Stimulated activated naive B cell treated with anti-CD40 and anti-IgM and Interleukin-4, amounts not matched to agents 10 μg/mL and 1 μg/mL and 100 μg/mL, for 72 hours (primary cell): Measurements from ENCODE around the gene IRX5.

Source experiments
- ATAC-seq, 2 donors: fragments of 150-1000 bp; cut with Tn5 transposase; replicated peaks; 2 replicates each; pipeline ENCODE4 v1.10.0; 2021; ENCODE audit warnings: moderate library complexity in 1 of 2
- DNase-seq: peaks from one replicate; pipeline ENCODE4 v3.0.0; 2021
- H3K27ac Mint-ChIP-seq: one replicate; pipeline ENCODE4 v1.8.0; 2022; ENCODE audit warnings: mild to moderate bottlenecking, mixed read lengths
- H3K27me3 Mint-ChIP-seq, 2 donors: one replicate each; pipeline ENCODE4 v1.8.0; 2022; ENCODE audit warnings: mixed read lengths in 2 of 2
- H3K36me3 Mint-ChIP-seq, 2 donors: one replicate each; pipeline ENCODE4 v1.8.0; 2022; ENCODE audit warnings: mixed read lengths in 2 of 2, mild to moderate bottlenecking in 1 of 2
- H3K4me1 Mint-ChIP-seq, 2 donors: one replicate each; pipeline ENCODE4 v1.8.0; 2022; ENCODE audit warnings: mixed read lengths in 2 of 2, mild to moderate bottlenecking in 1 of 2
- H3K4me3 Mint-ChIP-seq, 2 donors: one replicate each; pipeline ENCODE4 v1.8.0; 2022; ENCODE audit warnings: mild to moderate bottlenecking in 2 of 2, mixed read lengths in 2 of 2, moderate library complexity in 1 of 2
- H3K9me3 Mint-ChIP-seq, 2 donors: one replicate each; pipeline ENCODE4 v1.8.0; 2022; ENCODE audit warnings: mixed read lengths in 2 of 2, mild to moderate bottlenecking in 1 of 2

IRX5 gene

GRCh38 chr16:54934481-54935265, 4.0 kb downstream of the IRX5 start:
- peaks cover 67 to 84% of the 10 kb centered on the region in 2 donors for H3K27me3 Mint-ChIP-seq
- peaks cover 4 to 5% of the 10 kb centered on the region in 2 donors for H3K9me3 Mint-ChIP-seq
- peaks cover 20 to 61% of the 10 kb centered on the region in 2 donors for H3K4me1 Mint-ChIP-seq
- H3K27ac Mint-ChIP-seq = peak overlapping the region; percentile 94
- no peak for ATAC-seq
- H3K4me3 Mint-ChIP-seq = peak overlapping the region; percentile 43 to 72
- H3K36me3 Mint-ChIP-seq = peaks cover 5 to 14% of the 10 kb centered on the region in 2 donors
- no peak for DNase-seq

DNA sequence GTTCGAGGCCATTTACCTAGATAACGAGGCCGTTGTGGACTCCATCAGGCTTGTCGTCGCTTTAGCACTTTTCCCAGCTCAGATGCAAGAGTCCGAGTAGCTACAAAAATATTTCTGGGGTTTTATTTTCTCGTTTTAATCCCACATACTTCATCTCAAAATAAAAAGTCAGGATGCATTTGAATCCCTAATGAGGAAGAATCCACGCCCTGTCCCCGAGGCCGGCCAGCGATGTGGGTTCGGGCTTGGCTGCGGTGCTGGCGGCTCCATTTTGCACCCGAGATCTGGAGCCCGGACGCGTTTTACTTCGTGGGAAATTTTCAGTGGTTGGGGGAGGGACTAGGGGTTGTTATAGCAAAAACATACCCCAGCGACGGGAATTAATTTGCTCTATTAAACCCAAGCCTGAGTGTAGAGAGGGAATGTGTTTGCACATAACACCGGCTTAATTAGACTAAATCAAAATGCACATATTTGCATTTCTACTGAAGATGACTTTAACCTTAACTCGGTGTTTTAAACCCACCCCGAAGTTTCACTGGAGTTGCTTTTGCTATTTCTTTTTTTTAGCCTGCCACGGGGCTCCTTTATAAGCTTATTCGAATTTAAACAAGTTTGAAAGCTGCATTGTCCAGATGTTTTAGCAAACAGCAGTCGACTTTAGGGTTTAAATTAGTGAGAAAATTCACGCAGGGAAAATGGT, 4.8 kb downstream of the IRX5 start:
- Mint-ChIP-seq H3K9me3 (peaks cover 4 to 5% of the 10 kb centered on the region in 2 donors), H3K27ac (no peak overlapping the region), H3K4me3 (no peak overlapping the region), H3K27me3 (peaks cover 69 to 85% of the 10 kb centered on the region in 2 donors), H3K4me1 (peaks cover 17 to 54% of the 10 kb centered on the region in 2 donors), H3K36me3 (peaks cover 5 to 12% of the 10 kb centered on the region in 2 donors)
- DNase-seq (no peak), ATAC-seq (no peak)

- Mint-ChIP-seq H3K9me3 (peaks cover 4 to 5% of the 10 kb centered on the region in 2 donors), H3K36me3 (peaks cover 6 to 11% of the 10 kb centered on the region in 2 donors), H3K27ac (peak overlapping the region; percentile 89), H3K27me3 (peaks cover 75 to 90% of the 10 kb centered on the region in 2 donors), H3K4me3 (peak overlapping the region; percentile 58 to 63), H3K4me1 (peaks cover 17 to 48% of the 10 kb centered on the region in 2 donors)
- ATAC-seq (peak in 1 of 2 donors; percentile 27), DNase-seq (no peak)
Measured at GRCh38 chr16:54936201-54936978, 5.7 kb downstream of the IRX5 start.

GRCh38 chr16:54936979-54937670, 6.5 kb downstream of the IRX5 start:
- DNase-seq (no peak), ATAC-seq (no peak)
- Mint-ChIP-seq H3K27ac (peak overlapping the region; percentile 89), H3K4me1 (peaks cover 15 to 42% of the 10 kb centered on the region in 2 donors), H3K27me3 (peaks cover 75 to 90% of the 10 kb centered on the region in 2 donors), H3K4me3 (peak overlapping the region; percentile 52 to 63), H3K9me3 (peaks cover 4 to 5% of the 10 kb centered on the region in 2 donors), H3K36me3 (peaks cover 7 to 11% of the 10 kb centered on the region in 2 donors)

DNA sequence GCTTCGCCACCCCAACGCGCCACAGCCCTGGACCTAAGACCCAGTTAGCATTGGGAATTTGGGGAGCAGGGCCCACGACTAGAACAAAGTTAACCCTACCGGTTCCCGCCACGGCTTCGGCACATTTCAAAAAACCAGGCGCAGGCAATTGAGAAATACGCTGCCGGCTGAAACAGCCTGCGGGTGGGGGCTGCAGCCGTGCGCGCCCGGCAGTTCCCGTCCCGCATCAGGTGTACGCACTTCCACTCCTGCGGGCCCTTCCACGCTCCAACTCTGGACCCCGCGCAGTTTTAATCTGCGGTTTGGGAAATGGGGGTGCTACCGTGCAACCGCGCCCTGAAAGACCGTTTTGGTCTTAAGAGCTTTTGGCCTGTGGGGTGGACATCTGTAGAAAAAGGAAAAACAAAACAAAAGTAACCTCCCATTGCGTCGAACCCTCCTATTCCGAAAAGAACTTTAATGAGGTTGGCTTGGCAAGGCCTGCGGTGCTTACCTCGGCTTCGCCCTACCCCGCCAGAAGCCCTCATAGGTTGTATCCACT, 7.1 kb downstream of the IRX5 start:
- peaks cover 11 to 37% of the 10 kb centered on the region in 2 donors for H3K4me1 Mint-ChIP-seq
- ATAC-seq (no peak), DNase-seq (no peak)
- peak overlapping the region; percentile 57 to 59 for H3K4me3 Mint-ChIP-seq
- H3K27me3 Mint-ChIP-seq = peaks cover 76 to 90% of the 10 kb centered on the region in 2 donors
- H3K36me3 Mint-ChIP-seq = peaks cover 6 to 7% of the 10 kb centered on the region in 2 donors
- H3K9me3 Mint-ChIP-seq = peaks cover under 1 to 3% of the 10 kb centered on the region in 2 donors
- H3K27ac Mint-ChIP-seq = no peak overlapping the region

DNA sequence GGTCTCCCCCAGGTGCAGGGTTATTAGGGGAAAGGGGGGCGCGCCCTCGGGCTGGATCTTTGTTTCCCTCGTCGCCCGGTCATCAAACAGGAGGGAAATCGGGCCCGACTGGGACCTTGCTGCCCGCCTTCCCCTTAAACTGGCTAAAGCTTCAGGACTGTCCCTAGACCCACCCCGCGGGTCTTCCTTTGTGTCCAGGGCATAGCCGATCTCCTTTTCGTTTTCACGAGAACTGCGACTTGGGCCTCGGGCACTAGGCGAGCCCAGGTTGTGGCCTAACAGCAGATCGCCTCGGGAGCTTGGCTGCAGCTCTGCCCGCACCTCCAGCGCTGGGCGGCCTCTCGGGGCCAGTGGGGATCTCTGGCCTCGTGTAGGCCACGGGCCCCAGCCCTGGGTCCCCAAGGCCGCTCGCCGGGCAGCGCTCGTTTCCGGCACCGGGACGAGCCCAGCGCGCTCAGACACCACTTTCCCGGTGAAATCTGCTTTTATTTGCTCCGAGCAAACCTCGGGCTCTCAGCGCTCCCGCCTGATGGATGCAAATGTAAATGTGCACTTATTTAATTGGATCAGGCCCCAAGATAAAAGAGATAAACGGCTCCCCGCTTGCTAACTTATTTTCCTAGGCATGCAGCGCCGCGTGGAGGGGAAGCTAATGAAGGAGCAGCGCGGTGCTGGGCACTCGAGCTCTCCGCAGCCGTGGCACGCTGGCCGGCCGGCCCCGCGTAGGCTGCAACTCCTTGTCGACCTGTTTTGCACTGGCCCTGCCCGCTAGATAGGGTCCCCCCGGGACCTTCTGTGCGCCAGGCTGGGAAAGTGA, 7.8 kb downstream of the IRX5 start:
- peak overlapping the region; percentile 56 to 57 for H3K4me3 Mint-ChIP-seq
- H3K36me3 Mint-ChIP-seq = peaks cover 6 to 7% of the 10 kb centered on the region in 2 donors
- H3K9me3 Mint-ChIP-seq = peaks cover 0 to 3% of the 10 kb centered on the region in 2 donors
- H3K27me3 Mint-ChIP-seq = peaks cover 81 to 89% of the 10 kb centered on the region in 2 donors
- H3K4me1 Mint-ChIP-seq = peaks cover 11 to 36% of the 10 kb centered on the region in 2 donors
- DNase-seq (no peak), ATAC-seq (no peak)
- H3K27ac Mint-ChIP-seq = peak overlapping the region; percentile 81

DNA sequence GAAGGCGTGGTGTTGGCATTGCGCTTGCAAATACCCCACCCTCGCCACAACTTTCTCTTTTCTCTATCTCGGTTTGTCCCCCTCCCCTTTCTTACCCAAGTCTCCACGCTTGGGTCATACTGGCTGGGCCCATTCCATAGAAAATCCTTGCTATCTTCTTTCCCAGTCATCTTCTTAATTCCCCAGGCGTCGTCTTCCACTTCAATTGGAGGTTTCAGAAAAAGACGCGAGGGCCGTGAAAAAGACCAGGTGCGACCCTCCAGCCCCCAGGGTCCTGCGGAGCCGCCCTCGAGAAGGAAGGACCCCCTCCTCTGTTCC, 8.3 kb downstream of the IRX5 start:
- Mint-ChIP-seq H3K36me3 (peaks cover 3 to 7% of the 10 kb centered on the region in 2 donors), H3K27ac (peak overlapping the region; percentile 81), H3K9me3 (peaks cover 0 to 3% of the 10 kb centered on the region in 2 donors), H3K4me1 (peaks cover 11 to 36% of the 10 kb centered on the region in 2 donors), H3K27me3 (peaks cover 82 to 91% of the 10 kb centered on the region in 2 donors), H3K4me3 (peak overlapping the region in 1 of 2 donors; percentile 14)
- no peak for DNase-seq
- ATAC-seq = no peak

GRCh38 chr16:54939510-54940278, 9.0 kb downstream of the IRX5 start:
- Mint-ChIP-seq H3K27ac (no peak overlapping the region), H3K4me3 (no peak overlapping the region), H3K27me3 (peaks cover 84 to 93% of the 10 kb centered on the region in 2 donors), H3K4me1 (peaks cover 11 to 34% of the 10 kb centered on the region in 2 donors), H3K36me3 (peaks cover 3 to 7% of the 10 kb centered on the region in 2 donors), H3K9me3 (peaks cover 0 to 1% of the 10 kb centered on the region in 2 donors)
- DNase-seq = no peak
- ATAC-seq = no peak

DNA sequence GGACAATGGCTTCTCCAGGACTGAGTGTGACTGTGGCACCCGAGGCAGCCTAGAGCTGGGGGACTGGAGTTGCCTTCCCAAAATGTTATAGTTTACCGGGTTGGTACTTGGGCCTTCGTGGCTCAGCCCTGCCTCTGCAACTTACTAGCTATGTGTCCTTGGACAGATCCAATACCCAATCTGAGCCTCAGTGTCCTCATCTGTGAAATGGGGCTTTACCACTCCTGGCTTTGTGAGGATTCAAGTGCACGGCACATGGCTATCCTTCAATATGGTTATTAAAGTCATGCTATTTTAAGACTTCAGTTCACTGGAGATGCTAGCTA, 9.6 kb downstream of the IRX5 start:
- no peak for ATAC-seq
- peaks cover 83 to 93% of the 10 kb centered on the region in 2 donors for H3K27me3 Mint-ChIP-seq
- H3K4me3 Mint-ChIP-seq = no peak overlapping the region
- peaks cover 0 to 7% of the 10 kb centered on the region in 2 donors for H3K36me3 Mint-ChIP-seq
- DNase-seq = no peak
- H3K9me3 Mint-ChIP-seq = no peaks in the 10 kb centered on the region
- H3K4me1 Mint-ChIP-seq = peaks cover 10 to 30% of the 10 kb centered on the region in 2 donors
- no peak overlapping the region for H3K27ac Mint-ChIP-seq

DNA sequence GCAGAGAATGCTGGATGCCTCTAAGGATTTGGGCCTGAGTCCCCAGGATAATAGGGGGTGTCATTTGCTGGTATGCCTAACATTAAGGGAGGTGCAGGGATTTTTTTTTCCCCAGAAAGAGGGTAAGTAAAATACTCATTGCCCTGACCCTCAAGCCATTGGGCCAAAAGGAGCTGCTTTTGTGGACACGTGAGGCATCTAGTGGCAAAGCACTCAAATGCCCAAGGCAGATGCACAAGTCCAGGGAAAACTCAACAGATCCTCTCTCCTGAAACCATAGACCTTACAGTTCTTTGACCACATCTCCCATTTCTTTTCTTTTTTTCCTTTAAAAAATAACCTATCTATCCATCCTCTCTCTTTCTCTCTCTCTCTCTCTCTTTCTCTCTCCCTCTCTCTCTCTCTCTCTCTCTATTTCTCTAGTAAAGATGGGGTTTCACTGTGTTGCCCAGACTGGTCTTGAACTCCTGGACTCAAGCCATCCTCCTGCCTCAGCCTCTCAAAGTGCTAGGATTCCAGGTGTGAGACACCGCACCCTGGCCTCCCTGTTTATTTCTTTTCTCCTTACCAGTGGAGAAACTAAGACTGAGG, 11.8 kb downstream of the IRX5 start:
- H3K27ac Mint-ChIP-seq = no peak overlapping the region
- no peak for ATAC-seq
- no peaks in the 10 kb centered on the region for H3K9me3 Mint-ChIP-seq
- no peak overlapping the region for H3K4me3 Mint-ChIP-seq
- H3K27me3 Mint-ChIP-seq = peaks cover 76 to 88% of the 10 kb centered on the region in 2 donors
- H3K4me1 Mint-ChIP-seq = peaks cover 3 to 15% of the 10 kb centered on the region in 2 donors
- peaks cover 0 to 2% of the 10 kb centered on the region in 2 donors for H3K36me3 Mint-ChIP-seq
- DNase-seq = no peak

DNA sequence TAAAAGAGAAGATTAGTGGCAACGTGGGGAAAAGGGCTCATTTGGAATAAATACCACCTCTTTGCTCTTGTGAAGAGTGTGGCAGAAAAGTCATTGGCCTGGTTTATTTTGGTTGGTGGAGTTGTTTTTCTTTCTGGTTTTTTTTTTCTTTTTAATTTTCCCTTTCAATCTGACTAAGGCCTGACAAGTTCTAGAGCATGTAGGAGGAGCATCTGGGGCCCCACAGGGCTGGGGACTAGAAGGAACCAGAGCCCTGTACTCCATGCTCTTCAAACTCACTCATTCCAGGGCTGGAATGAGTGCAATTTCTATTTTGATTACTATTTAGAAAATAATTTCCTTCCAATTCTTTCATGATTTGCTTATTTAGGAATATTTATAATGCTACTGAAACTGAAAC, 13.3 kb downstream of the IRX5 start:
- no peaks in the 10 kb centered on the region for H3K9me3 Mint-ChIP-seq
- peaks cover 75 to 83% of the 10 kb centered on the region in 2 donors for H3K27me3 Mint-ChIP-seq

DNA sequence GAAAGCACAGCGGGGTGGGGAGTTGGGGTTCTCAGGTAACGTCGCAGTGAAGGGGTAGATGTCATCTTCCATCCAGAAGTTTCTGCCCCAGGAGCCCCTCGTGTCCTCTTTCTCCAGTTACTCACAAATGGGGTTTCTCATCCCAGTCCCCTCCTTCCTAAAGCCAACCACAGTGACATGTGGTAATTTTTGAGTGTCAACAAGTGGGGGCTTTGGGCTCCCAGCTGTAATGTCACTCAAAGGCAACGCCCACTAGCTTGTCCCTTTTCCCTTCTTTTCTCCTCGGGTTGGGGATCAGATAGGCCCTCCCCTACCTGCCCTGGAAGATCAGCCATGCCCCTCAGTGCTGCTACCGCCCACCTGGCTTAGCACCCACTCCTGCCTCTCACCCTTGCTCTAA, 14.4 kb downstream of the IRX5 start:
- ATAC-seq (no peak), DNase-seq (no peak)
- no peaks in the 10 kb centered on the region for H3K9me3 Mint-ChIP-seq
- peaks cover 71 to 79% of the 10 kb centered on the region in 2 donors for H3K27me3 Mint-ChIP-seq
- H3K4me3 Mint-ChIP-seq = no peak overlapping the region
- no peak overlapping the region for H3K27ac Mint-ChIP-seq
- H3K4me1 Mint-ChIP-seq = no peaks in the 10 kb centered on the region
- peaks cover 0 to 2% of the 10 kb centered on the region in 2 donors for H3K36me3 Mint-ChIP-seq

More for the DNA sequence above, 13.3 kb downstream of the IRX5 start:
- Mint-ChIP-seq H3K36me3 (peaks cover 0 to 2% of the 10 kb centered on the region in 2 donors), H3K4me3 (no peak overlapping the region), H3K4me1 (peaks cover under 1 to 4% of the 10 kb centered on the region in 2 donors), H3K27ac (no peak overlapping the region)
- no peak for DNase-seq
- no peak for ATAC-seq
